ACC112 (cell line): Measurements from ENCODE around the gene HOXD9.

Experiments used
- H2AFZ ChIP-seq: fragments of 200-600 bp; sonication (generic); one replicate; pipeline ENCODE4 v1.6.0; 2017; ENCODE audit warnings: antibody characterized with exemption, low read length; ENCODE audit not compliant: unreplicated experiment
- H3K27ac ChIP-seq: fragments of 200-600 bp; sonication (generic); 2 replicates; pipeline ENCODE4 v1.5.1; 2014; ENCODE audit warnings: low read depth, mild to moderate bottlenecking, antibody characterized with exemption, low read length, moderate library complexity
- H3K27me3 ChIP-seq: fragments of 200-600 bp; sonication (generic); 2 replicates; pipeline ENCODE4 v1.6.1; 2014; ENCODE audit warnings: mild to moderate bottlenecking, antibody characterized with exemption, low read length, moderate library complexity, mixed read lengths; ENCODE audit not compliant: insufficient read depth
- H3K36me3 ChIP-seq: fragments of 200-600 bp; sonication (generic); 2 replicates; pipeline ENCODE4 v1.6.1; 2016; ENCODE audit warnings: mild to moderate bottlenecking, antibody characterized with exemption, low read length, moderate library complexity, mixed read lengths; ENCODE audit not compliant: insufficient read depth
- H3K4me1 ChIP-seq: fragments of 200-600 bp; sonication (generic); one replicate; pipeline ENCODE4 v1.6.1; 2016; ENCODE audit warnings: low read length, mixed read lengths; ENCODE audit not compliant: insufficient read depth, unreplicated experiment, control insufficient read depth
- H3K4me3 ChIP-seq: fragments of 200-600 bp; sonication (generic); 2 replicates; pipeline ENCODE4 v1.5.1; 2014; ENCODE audit warnings: mild to moderate bottlenecking, low read depth, low read length
- H3K79me2 ChIP-seq: fragments of 200-600 bp; sonication (generic); one replicate; pipeline ENCODE4 v1.6.0; 2016; ENCODE audit warnings: low read length; ENCODE audit not compliant: control insufficient read depth, unreplicated experiment, insufficient read depth

HOXD9 gene

DNA sequence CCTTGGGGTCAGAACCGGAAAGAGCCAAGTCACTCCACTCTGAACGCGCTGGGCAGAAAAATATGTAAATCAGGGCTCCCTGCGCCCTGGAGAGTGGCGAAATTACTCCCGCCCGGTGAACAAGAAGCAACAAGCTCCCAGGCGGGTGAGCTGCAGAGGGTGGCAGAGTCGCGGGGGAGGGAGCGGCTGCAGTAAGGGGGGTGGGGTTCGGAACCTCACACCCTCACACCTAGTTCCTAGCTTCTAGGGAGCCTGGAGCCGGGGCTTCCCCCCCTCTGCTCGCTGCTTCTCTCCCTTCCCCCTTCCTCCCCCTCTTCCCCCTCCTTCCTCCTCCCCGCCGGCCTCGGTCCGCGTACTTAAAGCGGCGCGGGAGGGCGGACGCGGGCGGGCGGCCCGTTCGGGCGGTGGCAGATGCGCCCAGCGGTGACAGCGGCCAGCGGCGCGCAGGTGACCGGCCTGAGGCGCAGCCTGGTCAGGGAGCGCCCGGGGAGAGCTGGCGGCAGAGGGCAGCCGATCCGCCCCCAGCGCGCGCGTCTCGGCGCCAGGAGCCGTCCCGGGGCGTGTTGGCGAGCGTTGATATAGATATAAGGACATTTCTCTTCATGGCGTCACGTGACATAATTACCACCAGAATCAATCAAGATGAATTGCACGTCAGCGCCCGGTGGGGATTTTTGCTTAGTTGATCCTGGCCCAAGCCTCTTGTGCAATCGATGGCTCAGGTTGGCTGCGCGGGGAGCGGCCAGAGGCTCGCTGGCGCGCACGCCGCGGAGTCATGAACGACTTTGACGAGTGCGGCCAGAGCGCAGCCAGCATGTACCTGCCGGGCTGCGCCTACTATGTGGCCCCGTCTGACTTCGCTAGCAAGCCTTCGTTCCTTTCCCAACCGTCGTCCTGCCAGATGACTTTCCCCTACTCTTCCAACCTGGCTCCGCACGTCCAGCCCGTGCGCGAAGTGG lies 15.7 kb upstream of the HOXD9 start, which contains the start of gene HOXD11:
Gene HOXD11 (plus strand): TSS at position 700 of the 959 bp plus-strand sequence. CDS start 76 bp downstream, at position 776.
- H3K36me3 ChIP-seq = no peaks in the 10 kb centered on the region
- no peak within 1 kb of the TSS for H2AFZ ChIP-seq
- no peak within 1 kb of the TSS for H3K27ac ChIP-seq
- H3K4me1 ChIP-seq = peaks cover 8% of the 10 kb centered on the region
- H3K27me3 ChIP-seq = peaks cover 97% of the 10 kb centered on the region
- H3K4me3 ChIP-seq = peak within 1 kb of the TSS; percentile 65
- H3K79me2 ChIP-seq = no peaks in the 10 kb centered on the region

DNA sequence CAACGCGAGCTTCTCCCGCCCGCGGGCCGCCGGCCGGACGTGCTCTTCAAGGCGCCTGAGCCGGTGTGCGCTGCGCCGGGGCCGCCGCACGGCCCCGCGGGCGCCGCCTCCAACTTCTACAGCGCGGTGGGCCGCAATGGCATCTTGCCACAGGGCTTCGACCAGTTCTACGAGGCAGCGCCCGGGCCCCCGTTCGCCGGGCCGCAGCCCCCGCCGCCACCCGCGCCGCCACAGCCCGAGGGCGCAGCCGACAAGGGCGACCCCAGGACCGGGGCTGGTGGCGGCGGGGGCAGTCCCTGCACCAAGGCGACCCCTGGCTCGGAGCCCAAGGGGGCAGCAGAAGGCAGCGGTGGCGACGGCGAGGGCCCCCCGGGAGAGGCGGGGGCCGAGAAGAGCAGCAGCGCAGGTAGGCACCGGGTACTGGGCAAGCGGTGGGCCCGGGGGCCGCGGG lies 14.8 kb upstream of the HOXD9 start:
- no peak overlapping the region for H2AFZ ChIP-seq
- no peaks in the 10 kb centered on the region for H3K36me3 ChIP-seq
- no peak overlapping the region for H3K27ac ChIP-seq
- peaks cover 8% of the 10 kb centered on the region for H3K4me1 ChIP-seq
- H3K4me3 ChIP-seq = no peak overlapping the region
- peaks cover 97% of the 10 kb centered on the region for H3K27me3 ChIP-seq
- H3K79me2 ChIP-seq = no peaks in the 10 kb centered on the region

- Histone ChIP-seq H3K79me2 (no peaks in the 10 kb centered on the region), H2AFZ (no peak overlapping the region), H3K36me3 (no peaks in the 10 kb centered on the region), H3K4me3 (peak overlapping the region; percentile 59), H3K27ac (no peak overlapping the region), H3K4me1 (peaks cover 7% of the 10 kb centered on the region), H3K27me3 (peaks cover 97% of the 10 kb centered on the region)
These were observed 13.2 kb upstream of the HOXD9 start for GRCh38 chr2:176109192-176109901.

DNA sequence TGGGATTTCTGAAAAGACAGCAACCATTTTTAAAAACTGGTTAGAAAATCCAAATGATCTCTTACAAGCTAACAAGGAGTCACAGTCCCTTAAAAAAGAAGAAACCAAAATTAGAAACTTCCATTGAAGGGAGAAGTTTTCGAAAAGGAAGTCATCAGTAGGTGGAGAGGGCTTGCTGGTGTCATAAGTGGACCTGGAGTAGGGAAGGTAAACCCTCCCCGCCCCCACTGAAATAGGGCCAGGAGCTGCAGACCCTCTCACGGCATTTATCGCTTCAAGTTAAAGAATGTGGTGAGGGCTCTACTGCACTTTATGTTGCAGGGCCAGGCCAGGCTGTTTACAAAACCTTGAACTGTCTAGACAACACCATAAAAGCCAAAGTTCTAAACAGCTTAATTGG lies 12.6 kb upstream of the HOXD9 start:
- no peak overlapping the region for H2AFZ ChIP-seq
- H3K36me3 ChIP-seq = no peaks in the 10 kb centered on the region
- no peaks in the 10 kb centered on the region for H3K79me2 ChIP-seq
- H3K4me1 ChIP-seq = peaks cover under 1% of the 10 kb centered on the region
- H3K4me3 ChIP-seq = no peak overlapping the region
- H3K27me3 ChIP-seq = peaks cover 97% of the 10 kb centered on the region
- no peak overlapping the region for H3K27ac ChIP-seq

DNA sequence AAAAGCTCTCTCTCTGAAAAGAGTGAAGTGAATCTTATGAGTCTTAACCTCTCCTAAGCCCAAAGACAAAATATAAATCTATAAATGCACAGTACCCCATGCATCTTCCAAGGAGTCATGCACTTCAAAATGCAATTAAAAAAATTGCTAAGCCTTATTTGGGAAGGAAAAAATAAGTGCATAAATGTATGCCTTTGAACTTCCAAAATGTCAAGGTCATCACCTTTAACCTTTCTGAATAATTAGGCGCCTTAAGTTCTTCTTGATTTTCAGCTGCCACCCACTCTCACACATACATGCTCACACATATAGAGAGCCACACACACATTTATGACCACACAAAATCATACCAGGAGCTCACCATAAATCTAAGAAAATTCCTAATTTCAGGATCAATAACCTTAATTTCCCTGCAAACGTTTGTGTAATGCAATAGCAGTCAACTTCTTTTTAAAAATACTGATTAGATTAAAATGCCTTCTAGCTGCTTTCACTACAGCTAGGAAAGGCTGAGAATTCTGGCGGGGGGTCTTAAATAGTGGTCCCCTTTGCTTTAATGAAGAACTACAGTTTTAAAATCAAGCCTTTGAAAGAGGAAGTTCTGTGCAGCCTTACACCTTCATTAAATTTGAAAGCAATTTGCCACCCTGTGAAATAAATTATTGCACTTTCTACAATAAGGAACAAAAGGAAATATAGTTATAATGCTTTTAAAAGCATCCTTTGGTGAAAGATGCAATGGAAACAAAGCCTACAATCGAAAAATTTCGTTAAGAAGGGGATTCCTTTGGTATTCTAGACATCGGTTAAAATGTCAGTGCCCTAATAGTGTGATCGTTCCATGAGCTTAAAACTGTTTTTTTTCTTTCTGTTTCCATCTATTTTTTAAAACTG lies 11.9 kb upstream of the HOXD9 start:
- no peaks in the 10 kb centered on the region for H3K4me1 ChIP-seq
- no peak overlapping the region for H3K27ac ChIP-seq
- H2AFZ ChIP-seq = no peak overlapping the region
- H3K79me2 ChIP-seq = no peaks in the 10 kb centered on the region
- H3K4me3 ChIP-seq = no peak overlapping the region
- no peaks in the 10 kb centered on the region for H3K36me3 ChIP-seq
- H3K27me3 ChIP-seq = peaks cover 97% of the 10 kb centered on the region

- Histone ChIP-seq H3K4me1 (no peaks in the 10 kb centered on the region), H3K36me3 (no peaks in the 10 kb centered on the region), H2AFZ (no peak overlapping the region), H3K27ac (no peak overlapping the region), H3K4me3 (no peak overlapping the region), H3K79me2 (no peaks in the 10 kb centered on the region), H3K27me3 (peaks cover 97% of the 10 kb centered on the region)
These were observed 11.2 kb upstream of the HOXD9 start for GRCh38 chr2:176111309-176111663.

- no peaks in the 10 kb centered on the region for H3K4me1 ChIP-seq
- H3K27ac ChIP-seq = no peak overlapping the region
- H2AFZ ChIP-seq = no peak overlapping the region
- peaks cover 97% of the 10 kb centered on the region for H3K27me3 ChIP-seq
- no peaks in the 10 kb centered on the region for H3K36me3 ChIP-seq
- no peaks in the 10 kb centered on the region for H3K79me2 ChIP-seq
- H3K4me3 ChIP-seq = no peak overlapping the region
These were observed 10.6 kb upstream of the HOXD9 start for GRCh38 chr2:176111846-176112374.

- no peaks in the 10 kb centered on the region for H3K36me3 ChIP-seq
- H2AFZ ChIP-seq = no peak overlapping the region
- no peaks in the 10 kb centered on the region for H3K4me1 ChIP-seq
- no peak overlapping the region for H3K27ac ChIP-seq
- no peak overlapping the region for H3K4me3 ChIP-seq
- H3K27me3 ChIP-seq = peaks cover 98% of the 10 kb centered on the region
- no peaks in the 10 kb centered on the region for H3K79me2 ChIP-seq
These were observed 9.9 kb upstream of the HOXD9 start for GRCh38 chr2:176112375-176113302.

GRCh38 chr2:176114120-176114929 lies 8.2 kb upstream of the HOXD9 start:
- H3K27me3 ChIP-seq = peaks cover 99% of the 10 kb centered on the region

More at GRCh38 chr2:176114120-176114929, 8.2 kb upstream of the HOXD9 start:
- Histone ChIP-seq H3K4me3 (no peak overlapping the region), H3K27ac (no peak overlapping the region), H3K4me1 (no peaks in the 10 kb centered on the region), H2AFZ (no peak overlapping the region), H3K36me3 (no peaks in the 10 kb centered on the region), H3K79me2 (no peaks in the 10 kb centered on the region)
